Amygdala (tissue), 56 donors: ENCODE results near the gene PSMD1.
"Not testable (repeated sequence)": the region's sequence is repeated elsewhere in the genome, so short reads cannot be mapped to it uniquely, and the experiment has no call there.

Source experiments
- DNase-seq, 56 donors: peaks; one replicate each; lab custom pipeline; 2025; lab: John Stamatoyannopoulos, UW

Gene PSMD1

DNA sequence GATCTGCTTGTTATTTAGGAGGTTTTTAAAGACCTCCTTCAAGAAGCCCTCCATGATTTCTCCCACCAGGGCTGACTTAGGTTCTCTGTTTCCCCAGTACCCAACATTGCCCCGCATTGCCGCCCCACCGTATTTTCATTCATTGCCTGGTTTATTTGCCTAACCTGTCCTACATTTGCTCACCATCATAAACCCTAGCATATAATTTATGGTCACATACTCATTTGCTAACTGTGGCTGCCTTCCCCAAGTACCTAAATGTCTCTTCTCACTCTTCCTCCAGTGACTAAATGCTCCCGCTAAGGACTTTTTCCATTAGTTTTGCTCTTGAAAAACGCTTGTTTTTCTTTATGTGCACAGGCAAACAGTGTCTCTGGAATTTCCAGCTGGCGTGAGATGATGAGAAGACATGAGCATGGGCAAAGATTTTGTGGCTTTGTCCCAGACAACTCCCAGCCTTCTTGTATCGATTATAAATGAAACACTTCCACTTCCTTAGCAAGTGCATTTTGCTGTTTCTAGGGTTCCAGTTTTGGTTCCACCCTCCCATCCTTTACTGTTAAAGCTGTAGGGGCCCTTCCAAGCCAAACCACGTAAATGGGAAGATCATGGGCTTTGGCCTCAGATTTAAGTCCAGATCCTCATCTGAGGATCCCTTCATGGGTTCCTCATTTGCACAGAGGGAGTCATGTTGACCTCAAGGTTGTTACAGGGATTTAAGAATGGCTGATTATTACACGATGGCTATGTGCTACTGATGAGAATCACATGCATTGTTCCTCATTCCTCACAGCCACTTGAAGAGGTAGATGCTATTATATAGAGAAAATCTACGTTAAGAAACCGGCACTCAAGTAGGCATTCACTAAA is 120.7 kb downstream of the PSMD1 start:
- DNase-seq = no peak

DNA sequence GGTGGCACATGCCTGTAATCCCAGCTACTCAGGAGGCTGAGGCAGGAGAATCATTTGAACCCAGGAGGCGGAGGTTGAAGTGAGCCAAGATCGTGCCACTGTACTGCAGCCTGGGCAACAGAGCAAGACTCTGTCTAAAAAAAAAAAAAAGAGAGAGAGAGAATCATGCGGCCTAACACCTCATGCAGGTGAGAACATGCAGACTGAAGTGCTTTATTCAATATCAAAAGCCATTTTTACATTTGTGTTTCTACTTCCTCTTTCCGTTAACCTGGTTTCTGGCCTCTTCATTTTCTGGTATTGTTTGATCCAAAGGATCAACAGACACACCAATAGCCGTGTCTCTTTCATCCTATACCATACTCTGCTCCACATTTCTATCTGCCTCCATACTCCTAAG is 122.1 kb downstream of the PSMD1 start:
- DNase-seq = not testable (repeated sequence)

DNA sequence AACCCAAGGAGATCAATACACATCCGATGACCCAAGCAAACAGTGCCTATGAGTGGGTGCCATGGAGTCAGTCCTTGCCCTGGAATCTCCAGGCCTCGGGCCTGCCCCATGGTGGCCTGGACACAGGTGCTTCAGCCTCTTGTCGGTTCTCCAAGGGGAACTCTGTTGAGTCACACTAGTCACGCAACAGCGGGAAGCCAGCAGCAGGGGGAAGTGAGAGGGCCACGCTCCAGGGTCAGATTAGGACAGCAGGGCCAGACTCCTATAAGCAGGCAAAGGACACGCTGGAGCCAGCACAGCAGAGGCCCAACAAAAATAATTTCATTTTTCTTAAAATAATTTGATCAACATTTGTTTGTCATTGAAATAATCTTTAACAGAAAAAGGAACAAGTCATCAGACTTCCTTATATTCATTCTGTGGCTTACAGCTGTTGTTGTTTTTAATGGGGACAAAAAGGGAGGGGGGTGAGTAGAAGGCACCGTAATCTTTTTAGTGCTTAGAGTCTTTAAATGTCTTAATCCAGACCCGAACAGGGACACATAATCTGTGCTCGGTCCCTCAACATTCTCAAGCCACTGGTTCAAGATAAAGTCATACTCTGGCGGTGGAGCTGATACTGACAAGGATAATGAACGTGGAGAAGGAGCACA is 125.3 kb downstream of the PSMD1 start:
- peak in 9 of 56 donors; percentile 8 to 48 (median 17) for DNase-seq

DNA sequence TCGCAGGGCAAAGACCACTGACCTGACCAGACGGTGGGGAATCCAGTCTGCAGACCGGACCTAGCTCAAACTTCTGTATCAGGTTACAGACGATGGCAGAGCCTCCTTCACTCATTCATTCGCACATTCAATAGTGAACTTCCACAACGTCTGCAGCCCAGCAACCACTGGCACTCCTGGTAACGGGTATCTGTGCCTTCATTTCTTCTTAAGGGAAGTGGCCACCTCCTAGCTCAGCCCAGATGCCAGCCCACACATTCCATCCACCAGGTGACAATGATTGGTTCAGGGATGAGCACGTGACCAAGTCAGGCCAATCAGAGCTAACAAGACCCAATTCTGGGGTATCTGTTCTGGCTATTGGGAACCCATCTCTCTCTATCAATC is 125.8 kb downstream of the PSMD1 start:
- DNase-seq = no peak

DNA sequence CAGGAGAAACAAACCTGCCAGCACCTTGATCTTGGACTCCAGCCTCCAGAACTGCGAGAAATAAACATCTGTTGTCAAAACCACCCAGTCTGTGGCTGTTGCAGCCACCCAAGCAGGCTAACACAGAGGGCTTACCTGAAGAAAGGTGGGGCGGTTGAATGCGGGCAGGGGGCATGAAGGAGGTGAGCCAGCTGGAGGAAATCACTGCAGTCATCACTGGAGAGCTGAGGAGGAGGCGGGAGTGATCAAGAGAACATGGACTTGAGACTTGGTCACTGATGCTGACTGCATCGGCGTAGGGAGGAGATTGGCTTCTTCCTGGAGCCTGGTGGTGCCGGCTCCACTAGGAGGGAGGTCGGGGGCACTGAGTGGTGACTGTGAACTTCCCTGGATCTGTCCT is 127.2 kb downstream of the PSMD1 start:
- no peak for DNase-seq

DNA sequence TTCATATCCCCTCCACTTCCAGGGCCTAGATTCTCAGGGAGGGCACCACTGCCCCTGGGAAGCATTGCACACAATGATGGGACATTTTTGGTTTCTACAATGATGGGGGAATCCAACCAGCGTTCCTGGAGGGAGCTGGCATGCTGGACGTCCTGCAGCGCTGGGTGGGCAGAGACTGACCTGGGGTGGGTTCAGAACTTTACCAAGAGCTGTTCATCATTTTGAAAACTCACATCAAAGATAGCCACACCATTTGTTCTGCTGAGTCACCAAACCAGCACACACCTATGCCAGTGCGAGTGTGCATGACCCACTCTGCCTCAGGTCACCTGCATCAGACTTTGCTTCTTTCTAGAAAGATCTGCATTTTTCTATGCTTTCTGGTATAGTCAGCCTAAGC is 127.7 kb downstream of the PSMD1 start:
- DNase-seq = no peak

DNA sequence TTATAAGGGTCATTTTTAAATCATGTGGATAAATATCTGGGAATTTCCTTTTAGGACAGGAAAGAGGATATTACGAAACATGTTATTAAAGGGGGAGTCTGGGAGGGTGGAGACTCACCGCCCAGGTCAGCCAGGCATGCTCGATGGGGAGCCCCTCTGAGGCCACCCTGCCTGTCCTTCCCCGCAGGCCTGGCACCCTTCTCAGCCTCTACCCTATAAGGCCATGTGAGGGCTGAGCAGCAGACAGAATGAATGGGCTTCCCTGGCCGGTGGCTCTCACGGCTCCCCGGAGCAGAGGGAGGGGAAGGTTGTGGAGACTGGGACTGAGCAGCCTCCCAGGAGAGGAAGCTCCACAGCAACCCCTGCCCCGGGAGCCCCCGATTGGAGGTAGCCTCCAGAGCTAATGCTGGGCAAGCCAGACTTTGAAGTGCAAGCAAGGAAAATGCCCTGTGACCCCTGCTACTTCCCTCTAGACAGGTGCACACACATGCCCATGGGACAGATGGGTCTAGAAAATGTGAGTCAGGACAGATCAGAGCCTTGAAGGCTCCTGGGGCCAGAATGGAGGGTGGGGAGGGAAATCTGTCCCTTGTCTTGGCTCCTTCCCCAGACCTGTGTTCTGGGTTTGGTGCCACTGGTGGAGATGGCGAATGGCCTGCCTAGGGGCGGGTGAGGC is 128.5 kb downstream of the PSMD1 start:
- no peak for DNase-seq

DNA sequence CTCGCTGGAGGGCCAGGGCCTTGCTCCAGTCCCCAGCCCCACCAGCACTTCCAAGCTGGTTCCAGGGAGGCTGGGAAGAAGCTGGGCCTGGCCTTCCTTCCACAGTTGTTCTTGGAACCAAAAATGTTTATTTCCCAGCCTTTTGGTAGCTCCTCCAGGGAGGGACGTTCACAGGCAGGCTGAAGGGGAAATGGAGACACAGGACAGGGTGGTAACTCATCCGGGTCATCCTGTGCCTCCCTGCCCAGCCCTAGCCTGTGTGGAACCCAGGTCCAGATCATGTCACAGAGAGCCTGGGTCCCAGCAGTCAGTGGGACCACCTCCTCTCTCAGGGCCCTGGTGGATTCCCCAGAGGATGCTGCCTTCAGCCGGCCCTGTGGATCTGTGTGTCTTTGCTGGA is 129.2 kb downstream of the PSMD1 start:
- no peak for DNase-seq

DNA sequence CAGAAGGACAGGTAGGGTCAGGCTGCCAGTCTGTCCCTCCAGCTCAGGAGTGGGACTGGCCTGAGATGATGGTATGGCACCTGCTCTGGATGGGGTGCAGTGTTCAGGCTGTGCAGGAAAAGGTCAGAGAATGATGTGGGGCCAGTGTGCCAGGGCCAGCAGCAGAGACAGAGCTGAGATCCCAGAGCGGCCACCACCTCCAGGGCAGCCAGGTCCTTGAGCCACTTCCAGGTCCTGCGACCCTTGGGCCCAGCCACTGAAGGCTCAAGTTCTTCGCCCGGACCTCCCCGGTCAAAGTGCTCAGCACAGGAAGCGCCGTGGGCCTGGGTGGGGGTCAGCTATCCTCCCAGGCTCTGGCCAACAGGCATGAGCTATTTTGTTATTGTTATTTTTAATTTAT is 129.7 kb downstream of the PSMD1 start:
- no peak for DNase-seq

DNA sequence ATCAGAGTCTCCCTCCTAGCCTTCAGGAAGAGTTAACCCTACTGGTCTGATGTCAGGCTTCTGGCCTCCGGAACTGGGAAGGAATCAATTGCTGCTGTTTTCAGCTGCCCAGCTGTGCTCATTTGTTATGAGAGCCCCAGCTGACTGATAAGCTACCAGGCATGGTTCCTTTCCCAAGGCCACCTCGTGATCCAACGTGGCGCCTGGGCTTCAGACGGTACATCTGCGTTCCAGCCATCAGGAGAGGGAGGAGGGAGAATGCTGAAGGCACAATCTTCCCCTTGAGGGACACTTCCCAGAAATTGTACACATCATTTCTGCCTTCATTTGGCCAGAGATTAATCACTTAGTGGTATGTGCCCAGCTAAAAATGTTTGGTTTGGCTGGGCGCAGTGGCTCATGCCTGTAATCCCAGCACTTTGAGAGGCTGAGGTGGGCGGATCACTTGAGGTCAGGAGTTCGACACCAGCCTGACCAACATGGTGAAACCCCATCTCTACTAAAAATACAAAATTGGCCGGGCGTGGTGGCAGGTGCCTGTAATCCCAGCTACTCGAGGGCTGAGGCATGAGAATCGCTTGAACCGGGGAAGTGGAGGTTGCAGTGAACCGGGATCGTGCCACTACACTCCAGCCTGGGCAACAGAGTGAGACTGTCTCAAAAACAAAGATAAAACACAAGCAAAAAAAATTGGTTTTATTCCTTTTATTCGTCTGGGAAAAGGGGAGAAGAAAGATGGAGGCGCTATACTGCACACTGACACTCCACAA is 131.3 kb downstream of the PSMD1 start:
- DNase-seq = no peak

DNA sequence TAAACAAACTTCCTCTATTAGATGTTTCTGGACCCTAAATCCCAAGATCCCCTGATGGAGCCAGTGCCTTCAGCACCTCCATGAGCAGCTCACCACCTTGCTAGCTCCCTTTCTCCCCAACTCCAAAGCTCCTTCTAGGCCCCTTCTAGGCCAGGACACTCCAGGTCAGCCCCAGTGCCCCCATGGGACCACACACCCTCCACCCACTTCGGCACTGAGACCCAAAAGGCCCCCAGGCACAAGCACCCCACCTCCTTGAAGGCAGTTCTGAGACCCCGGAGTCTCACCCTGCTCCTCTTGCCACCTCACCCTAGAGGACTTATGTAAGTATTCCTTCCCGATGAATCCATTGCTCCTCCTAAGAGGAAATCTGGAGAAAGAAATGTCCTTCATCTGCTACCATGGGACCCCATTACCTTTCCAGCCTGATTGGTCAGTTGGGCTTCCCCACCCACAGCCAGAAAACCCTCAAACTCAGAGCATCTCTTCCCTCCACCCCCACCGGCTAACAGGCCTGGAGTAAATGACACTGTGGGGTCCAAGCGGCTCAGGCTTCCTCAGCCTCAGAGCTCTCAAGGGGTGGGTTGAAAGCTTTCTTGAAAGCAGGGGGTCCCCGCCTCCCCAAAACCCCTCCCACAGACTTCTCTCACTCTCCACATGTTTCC is 132.0 kb downstream of the PSMD1 start:
- no peak for DNase-seq

DNA sequence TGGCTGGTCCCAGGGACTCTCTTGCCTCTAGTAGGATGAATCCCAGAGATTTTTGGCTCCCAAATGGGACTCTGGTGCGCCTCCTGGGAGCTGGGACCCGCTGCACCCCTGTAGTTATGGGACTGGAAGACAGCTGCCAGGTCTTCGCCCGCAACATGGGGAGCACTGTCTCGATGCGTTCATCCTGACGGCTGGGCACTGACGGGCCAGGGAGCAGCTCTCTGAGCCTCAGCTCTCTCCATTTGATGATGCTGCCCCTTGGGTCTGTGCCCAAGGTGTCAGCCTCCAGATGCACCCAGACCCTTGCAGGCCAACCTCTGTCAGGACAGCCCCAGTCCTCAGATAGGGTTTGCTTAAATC is 132.5 kb downstream of the PSMD1 start:
- DNase-seq = no peak

DNA sequence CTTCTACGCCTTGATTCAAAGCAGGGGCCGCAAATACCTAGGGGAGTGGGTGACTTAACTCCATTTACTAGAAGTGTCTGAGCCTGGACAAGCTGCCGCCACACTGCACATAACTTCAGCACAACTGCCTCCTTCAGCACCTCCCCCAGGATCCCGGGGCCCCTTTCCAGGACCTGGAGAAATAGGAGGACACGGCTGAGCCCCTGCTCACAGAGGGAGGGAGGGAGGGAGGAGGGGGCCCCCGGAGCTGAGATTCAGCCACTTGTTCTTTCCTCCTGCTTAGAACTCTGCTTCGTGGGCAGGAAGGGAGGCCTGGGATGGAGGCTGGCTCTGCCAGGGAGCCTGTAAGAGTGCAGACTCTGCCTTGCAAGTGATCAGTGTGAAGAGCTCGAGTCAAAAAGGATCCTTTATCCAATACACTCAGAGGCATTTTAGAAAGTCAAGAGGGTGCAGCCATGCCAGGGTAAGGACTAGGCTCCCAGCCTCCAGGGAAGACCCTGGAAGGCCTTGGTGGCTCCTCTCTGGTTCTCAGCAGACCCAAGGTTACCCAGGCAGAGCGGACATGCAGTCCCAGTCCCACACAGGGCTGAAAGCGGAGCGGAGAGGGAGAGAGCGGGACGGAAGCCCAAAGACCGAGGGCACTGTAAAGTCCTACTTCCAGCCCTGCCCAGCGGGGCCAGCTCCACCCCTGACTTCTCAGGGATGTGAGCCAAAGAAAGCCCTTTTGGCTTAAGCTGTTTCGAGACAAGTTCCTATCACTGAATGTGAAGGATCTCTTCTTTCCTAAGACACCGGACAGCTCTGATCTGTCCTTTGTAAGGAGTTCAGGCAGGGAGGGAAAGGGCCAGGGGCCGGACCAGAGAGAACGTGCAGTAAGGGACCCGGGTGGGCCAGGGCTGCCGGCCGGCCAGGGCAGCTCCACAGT is 133.2 kb downstream of the PSMD1 start:
- peak in 5 of 56 donors; percentile 16 to 23 (median 19) for DNase-seq

DNA sequence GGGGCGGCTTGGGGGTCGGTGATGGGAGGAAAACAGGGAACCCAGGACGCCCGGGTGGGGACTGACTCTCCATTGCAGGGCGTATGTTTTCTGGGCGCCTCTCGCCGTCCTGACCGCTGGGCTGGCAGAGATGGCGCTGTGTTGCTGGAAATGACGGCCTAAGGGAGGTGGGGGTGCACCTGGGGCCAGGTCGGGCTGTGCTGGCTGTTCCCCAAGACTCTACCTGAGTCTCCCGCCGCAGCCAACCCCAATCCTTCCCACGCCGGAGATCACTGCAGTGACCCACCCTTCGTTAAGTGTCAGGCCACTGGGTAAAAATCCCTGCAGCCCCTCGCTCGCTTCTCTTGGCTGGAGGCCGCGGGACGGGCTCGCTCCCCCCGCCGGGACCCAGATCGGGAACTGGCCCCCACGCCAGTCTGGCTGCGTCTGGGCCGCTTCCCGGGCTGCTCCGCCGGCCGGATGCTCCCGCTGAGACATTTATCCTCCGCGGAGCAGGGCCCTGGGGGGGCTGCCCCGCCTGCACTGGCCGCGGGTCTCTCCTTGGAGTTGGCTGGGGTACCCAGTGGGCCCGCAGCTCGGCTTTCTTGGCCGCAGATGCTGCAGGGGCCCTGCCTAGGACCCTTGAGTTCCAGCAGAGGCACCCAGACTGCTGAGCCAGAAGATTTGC is 134.0 kb downstream of the PSMD1 start:
- peak in 20 of 56 donors; percentile 11 to 71 (median 34) for DNase-seq

DNA sequence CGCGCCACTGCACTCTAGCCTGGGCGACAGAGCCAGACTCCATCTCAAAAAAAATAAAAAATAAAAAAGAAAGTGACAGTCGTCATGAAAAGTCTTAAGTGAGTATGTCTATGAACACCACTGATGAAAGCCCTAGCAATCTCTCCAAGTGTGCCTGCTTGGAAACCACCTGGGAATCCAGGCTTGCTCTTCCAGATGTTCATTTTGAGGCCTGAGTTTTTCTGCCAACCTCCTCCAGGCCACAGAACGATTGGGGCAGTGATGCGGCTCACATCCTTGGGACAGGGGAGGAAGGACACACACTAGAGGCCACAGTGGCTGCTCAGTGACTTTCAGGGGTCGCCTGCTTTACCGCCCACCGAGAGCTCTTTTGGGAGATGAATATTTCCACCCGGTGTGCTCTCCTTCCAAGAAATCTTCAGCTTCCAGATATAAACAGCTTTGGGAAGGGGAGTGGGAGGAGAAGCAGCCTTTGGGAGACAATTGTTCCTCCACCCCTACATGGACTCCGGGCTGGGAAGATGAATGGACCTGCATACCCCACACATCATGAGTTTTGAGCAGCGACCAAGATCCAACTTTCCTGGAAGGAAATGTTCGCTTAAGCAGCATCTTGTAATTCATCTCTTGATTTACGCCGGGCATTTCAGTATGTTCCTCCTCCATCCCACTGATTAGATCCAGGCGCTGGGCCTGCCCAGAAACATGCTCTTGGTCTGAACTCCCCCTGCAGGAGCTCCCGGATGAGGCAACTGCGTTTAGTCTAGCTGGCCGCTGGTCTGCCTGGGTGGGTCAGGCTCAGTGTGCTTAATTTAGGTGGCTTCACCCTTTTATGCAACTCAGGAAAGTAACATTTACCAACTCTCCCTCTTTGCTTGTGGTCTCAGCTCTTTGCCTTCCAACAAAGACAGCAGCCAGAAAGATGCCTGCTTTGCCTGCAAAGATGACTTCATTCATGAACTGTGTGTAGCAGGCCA is 135.5 kb downstream of the PSMD1 start:
- peak in 4 of 56 donors; percentile 9 to 28 (median 23) for DNase-seq

DNA sequence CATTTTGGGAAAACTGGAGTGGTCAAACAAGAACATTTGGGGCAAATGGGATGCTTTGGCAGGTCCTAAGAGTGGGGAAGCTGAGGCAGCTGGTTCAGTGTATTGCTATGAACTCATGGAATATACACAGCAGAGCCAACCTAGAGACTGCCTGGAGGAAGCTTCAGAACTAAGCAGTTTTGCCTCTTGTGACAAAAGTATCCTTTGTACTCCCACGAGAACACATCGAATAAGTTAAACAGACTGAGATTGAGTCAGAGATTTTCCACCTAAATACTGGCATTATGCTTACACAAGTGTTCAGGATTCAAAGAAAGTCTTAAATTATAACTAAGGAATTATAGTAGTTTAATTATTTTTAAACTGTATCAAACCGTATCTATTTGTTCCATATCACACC is 136.5 kb downstream of the PSMD1 start:
- no peak for DNase-seq

DNA sequence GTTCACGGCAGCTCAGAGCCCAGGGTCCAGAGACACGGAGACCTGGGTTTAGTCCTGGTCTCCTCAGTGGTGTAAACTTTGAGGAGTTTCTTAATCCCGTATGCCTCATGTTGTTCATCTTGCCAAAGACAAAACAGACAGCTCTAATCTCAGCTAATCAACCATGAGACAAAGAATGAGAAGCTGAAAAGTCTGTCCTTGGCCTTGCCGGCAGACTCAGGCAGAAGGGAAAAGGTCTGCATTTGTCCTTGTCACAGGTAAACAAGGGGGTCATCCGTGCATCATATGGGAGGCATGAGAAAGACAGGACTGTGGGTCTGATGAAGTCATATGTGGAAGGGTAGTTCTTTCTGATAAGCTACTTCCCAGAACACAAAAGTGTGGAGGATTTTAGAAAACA is 139.9 kb downstream of the PSMD1 start:
- DNase-seq = no peak
